H1 (cell line): ENCODE measurements around the gene PATJ. TPM values are rescaled to one million over a fixed set of nuclear protein-coding genes. Genes with fewer than 3 reads are reported as not detected.

Source experiments
- CTCF ChIA-PET: fragments of 300-600 bp; sonication (Branson Sonifier 250); formaldehyde crosslinking; loops from one replicate; lab custom pipeline; 2021; ENCODE audit not compliant: partially characterized antibody; lab: Charles Lee
- POLR2A ChIA-PET: fragments of 300-600 bp; sonication (Branson Sonifier 250); formaldehyde crosslinking; loops from one replicate; lab custom pipeline; 2021; ENCODE audit warnings: inconsistent platforms; ENCODE audit not compliant: partially characterized antibody; lab: Charles Lee
- DNase-seq, 2 experiments: peaks; one replicate each; pipeline versions ENCODE4 v3.0.0 to v3.0.0-alpha.2; 2010 to 2022; ENCODE audit warnings: low spot score in 2 of 2, low read depth in 1 of 2, mixed read lengths in 1 of 2
- FAIRE-seq: peaks from 2 replicates; lab custom pipeline; 2011; peaks lifted over from hg19 to GRCh38; lab: Jason Lieb, UNC
- H2AFZ ChIP-seq: 2 replicates; pipeline ENCODE4 v1.8.1; 2012; ENCODE audit warnings: low read length, inconsistent platforms
- H2AK5ac ChIP-seq: 2 replicates; pipeline ENCODE4 v1.6.1; 2013; ENCODE audit warnings: low read depth, low read length
- H2BK120ac ChIP-seq: replicated peaks from 2 replicates; pipeline ENCODE3; 2013; ENCODE audit warnings: low read depth, low read length, inconsistent platforms
- H2BK12ac ChIP-seq: 2 replicates; pipeline ENCODE4 v1.6.1; 2013; ENCODE audit warnings: low read depth, low read length
- H2BK15ac ChIP-seq: 2 replicates; pipeline ENCODE4 v1.6.1; 2013; ENCODE audit warnings: low read length
- H2BK20ac ChIP-seq: 2 replicates; pipeline ENCODE4 v1.6.1; 2013; ENCODE audit warnings: low read length
- H2BK5ac ChIP-seq: 2 replicates; pipeline ENCODE4 v1.6.1; 2013; ENCODE audit warnings: low read depth, low read length
- H3K14ac ChIP-seq: 2 replicates; pipeline ENCODE4 v1.6.1; 2013; ENCODE audit warnings: inconsistent platforms; ENCODE audit not compliant: insufficient read length
- H3K18ac ChIP-seq: 2 replicates; pipeline ENCODE4 v1.6.1; 2013; ENCODE audit warnings: low read length; ENCODE audit errors: extremely low read depth
- H3K23ac ChIP-seq: 2 replicates; pipeline ENCODE4 v1.6.1; 2013; ENCODE audit warnings: inconsistent platforms; ENCODE audit not compliant: insufficient read length
- H3K23me2 ChIP-seq: 2 replicates; pipeline ENCODE4 v1.6.1; 2013; ENCODE audit warnings: low read depth, low read length
- H3K27ac ChIP-seq: 2 replicates; pipeline ENCODE4 v1.6.1; 2011; ENCODE audit warnings: low read depth, low read length, inconsistent platforms
- H3K27me3 ChIP-seq, 4 experiments: replicated peaks in 1 of 4; 1 replicate in 1 of 4; 2 replicates in 3 of 4; pipeline versions ENCODE4 v1.6.1 to v1.8.1; 2011 to 2013; ENCODE audit warnings: low read length in 3 of 4, mild to moderate bottlenecking in 3 of 4, inconsistent platforms in 2 of 4, mixed read lengths in 2 of 4, moderate library complexity in 1 of 4; ENCODE audit not compliant: control insufficient read depth in 3 of 4, insufficient read depth in 3 of 4; ENCODE audit errors: extremely low read depth in 1 of 4
- H3K36me3 ChIP-seq, 4 experiments: 2 replicates each; pipeline versions ENCODE4 v1.6.1 to v1.8.1; 2011 to 2013; ENCODE audit warnings: mild to moderate bottlenecking in 4 of 4, low read length in 3 of 4, moderate library complexity in 2 of 4, control low read depth in 1 of 4, inconsistent platforms in 1 of 4; ENCODE audit not compliant: insufficient read depth in 4 of 4, control insufficient read depth in 2 of 4
- H3K4ac ChIP-seq: replicated peaks from 2 replicates; pipeline ENCODE3; 2013; ENCODE audit warnings: low read length, low read depth, mixed read lengths, inconsistent platforms; ENCODE audit not compliant: insufficient read length
- H3K4me1 ChIP-seq, 4 experiments: replicated peaks in 1 of 4; 1 replicate in 1 of 4; 2 replicates in 3 of 4; pipeline versions ENCODE4 v1.6.1 to v1.8.1; 2011 to 2013; ENCODE audit warnings: low read length in 3 of 4, inconsistent platforms in 2 of 4, mixed read lengths in 1 of 4; ENCODE audit not compliant: insufficient read depth in 4 of 4, control insufficient read depth in 3 of 4
- H3K4me2 ChIP-seq, 2 experiments: 2 replicates each; pipeline versions ENCODE4 v1.6.1 to v1.8.1; 2011 to 2013; ENCODE audit warnings: low read depth in 2 of 2, low read length in 2 of 2, control low read depth in 1 of 2, inconsistent platforms in 1 of 2, mild to moderate bottlenecking in 1 of 2; ENCODE audit not compliant: insufficient read depth in 1 of 2
- H3K4me3 ChIP-seq, 4 experiments: fragments of 200-600, 300-600 bp in 1 of 4; sonication (generic), shearing (Covaris generic), sonication (Bioruptor Twin) in 1 of 4; 2 replicates each; pipeline versions ENCODE4 v1.5.1 to v1.8.1; 2011 to 2016; ENCODE audit warnings: low read length in 4 of 4, low read depth in 3 of 4, control low read depth in 2 of 4, inconsistent platforms in 2 of 4, mild to moderate bottlenecking in 2 of 4, mixed read lengths in 1 of 4, moderate library complexity in 1 of 4; ENCODE audit not compliant: insufficient read depth in 2 of 4; ENCODE audit errors: extremely low read depth in 1 of 4
- H3K56ac ChIP-seq: replicated peaks from 2 replicates; pipeline ENCODE3; 2013; ENCODE audit warnings: low read depth, mild to moderate bottlenecking, mixed read lengths, low read length, inconsistent platforms; ENCODE audit not compliant: insufficient read length
- H3K79me1 ChIP-seq: 2 replicates; pipeline ENCODE4 v1.6.1; 2013; ENCODE audit warnings: low read depth, low read length, control low read depth
- H3K79me2 ChIP-seq, 2 experiments: 2 replicates each; pipeline versions ENCODE4 v1.6.1 to v1.8.1; 2012 to 2013; ENCODE audit warnings: low read length in 2 of 2, mild to moderate bottlenecking in 2 of 2, inconsistent platforms in 1 of 2; ENCODE audit not compliant: insufficient read depth in 2 of 2, control insufficient read depth in 1 of 2
- H3K9ac ChIP-seq, 4 experiments: replicated peaks in 1 of 4; 1 replicate in 1 of 4; 2 replicates in 3 of 4; pipeline versions ENCODE4 v1.6.1 to v1.8.1; 2011 to 2013; ENCODE audit warnings: low read depth in 3 of 4, low read length in 3 of 4, control low read depth in 2 of 4, mild to moderate bottlenecking in 2 of 4, moderate library complexity in 2 of 4, inconsistent platforms in 1 of 4; ENCODE audit errors: extremely low read depth in 1 of 4
- H3K9me3 ChIP-seq, 2 experiments: 2 replicates each; pipeline versions ENCODE4 v1.6.1 to v1.8.1; 2012 to 2013; ENCODE audit warnings: mild to moderate bottlenecking in 2 of 2, moderate library complexity in 2 of 2, control low read depth in 1 of 2, inconsistent platforms in 1 of 2, low read depth in 1 of 2, low read length in 1 of 2, mixed read lengths in 1 of 2; ENCODE audit not compliant: insufficient read depth in 2 of 2
- H4K20me1 ChIP-seq, 2 experiments: replicated peaks in 1 of 2; 2 replicates each; pipeline versions ENCODE3 to v1.8.1; 2011 to 2013; ENCODE audit warnings: inconsistent platforms in 2 of 2, low read length in 2 of 2, mild to moderate bottlenecking in 1 of 2; ENCODE audit not compliant: insufficient read depth in 2 of 2, control insufficient read depth in 1 of 2
- H4K5ac ChIP-seq: 2 replicates; pipeline ENCODE4 v1.6.1; 2013; ENCODE audit warnings: low read length, low read depth, mixed read lengths, inconsistent platforms; ENCODE audit not compliant: insufficient read length
- H4K8ac ChIP-seq: 2 replicates; pipeline ENCODE4 v1.8.0; 2013; ENCODE audit warnings: mild to moderate bottlenecking, moderate library complexity, low read length, inconsistent platforms; ENCODE audit not compliant: insufficient read depth; ENCODE audit errors: extremely low read depth
- H4K91ac ChIP-seq: replicated peaks from 2 replicates; pipeline ENCODE3; 2013; ENCODE audit warnings: low read length, mixed read lengths, inconsistent platforms; ENCODE audit not compliant: insufficient read length
- BCL11A ChIP-seq, 2 experiments: IDR thresholded peaks; one replicate each; pipeline ENCODE4 v1.6.1; 2011; ENCODE audit warnings: low read depth in 2 of 2, low read length in 2 of 2, mild to moderate bottlenecking in 2 of 2
- FOSL1 ChIP-seq: IDR thresholded peaks from 2 replicates; pipeline ENCODE4 v1.6.1; 2011; ENCODE audit warnings: mild to moderate bottlenecking, low read depth, low read length, moderate library complexity; ENCODE audit not compliant: insufficient read depth
- KDM1A ChIP-seq: fragments of 200-600, 300-600 bp; sonication (generic); IDR thresholded peaks from 2 replicates; pipeline ENCODE4 v1.7.1; 2016; ENCODE audit warnings: mild to moderate bottlenecking, low read length, borderline replicate concordance
- KDM5A ChIP-seq: fragments of 200-600 bp; IDR thresholded peaks from 2 replicates; pipeline ENCODE4 v1.7.1; 2012; ENCODE audit warnings: mild to moderate bottlenecking, low read length, inconsistent platforms, mixed read lengths
- WGBS, 2 experiments: shearing (Covaris generic) in 1 of 2; methylation state at CpG; one replicate each; pipeline versions ENCODE4 v1.1.6 to v1.1.7; 2013 to 2015; ENCODE audit warnings: low lambda C conversion rate in 2 of 2, mixed read lengths in 2 of 2, inconsistent platforms in 1 of 2, low coverage in 1 of 2, missing lambda C conversion rate in 1 of 2; ENCODE audit not compliant: insufficient replicate concordance in 2 of 2, insufficient coverage in 1 of 2, insufficient read length in 1 of 2; ENCODE audit errors: extremely low coverage in 1 of 2, missing lambda C conversion rate in 1 of 2; 5-methylcytosine and 5-hydroxymethylcytosine counted together
- polyA plus RNA-seq, 7 experiments: library from polyadenylated mRNA; depleted of rRNA in 3 of 7; stranded (reverse) in 5 of 7; unstranded in 2 of 7; fragments of >200 nt in 5 of 7; fragments of 200-250 nt in 2 of 7; gene quantifications; 1 replicate in 5 of 7; 2 replicates in 1 of 7; 4 replicates in 1 of 7; pipeline versions ENCODE4 v1.2.1 to v1.2.3, GENCODE V29; 2011 to 2013; ENCODE audit warnings: missing spikeins in 2 of 7, mixed read lengths in 2 of 7
- total RNA-seq: library from RNA; stranded (reverse); fragmentation: NEBNext Ultra II Directional; extraction: Animal tissue kit (Norgen Biotek cat#: 25700); gene quantifications from 2 replicates; pipeline ENCODE4 v1.2.1, GENCODE V29; 2021

The PATJ gene
- total and polyA plus RNA-seq, 2 of the 8 experiments (the other 6 are each of a cell fraction or from before 2014, with no cell fraction given) = 8.2 to 55.6 TPM

DNA sequence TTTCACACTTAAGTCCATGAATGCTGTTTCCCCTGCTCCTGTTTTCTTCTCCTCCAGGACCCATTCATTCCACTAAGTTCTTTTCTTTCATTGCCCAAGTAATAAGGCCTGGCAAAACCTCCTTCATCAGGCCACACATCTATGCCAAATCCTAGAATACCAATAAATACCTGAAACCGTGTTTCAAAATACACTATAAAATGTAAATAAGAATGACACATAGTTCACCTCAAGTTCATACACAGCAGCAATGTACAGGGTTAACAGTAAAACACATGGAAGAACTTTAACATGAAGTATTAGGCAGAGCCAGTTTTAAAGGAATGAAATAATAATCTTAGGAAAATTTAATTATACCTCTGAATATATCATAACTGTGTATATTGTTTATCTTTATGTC, 365.6 kb downstream of the PATJ start:
- no peaks in the 10 kb centered on the region for H3K27me3 ChIP-seq
- H2AFZ ChIP-seq = no peak overlapping the region
- FAIRE-seq (no peak), DNase-seq (no peak)
- no peaks in the 10 kb centered on the region for H3K36me3 ChIP-seq
- no peak overlapping the region for H3K23ac ChIP-seq
- no peak overlapping the region for H2BK120ac ChIP-seq
- ChIA-PET CTCF (interaction anchor here (1.1 to 1.2 kb wide), 2 partner anchors 29 to 36 kb away, joined by 4 to 5 read pairs; no protein-coding TSS in a partner anchor), POLR2A (no interaction called here)
- H4K91ac ChIP-seq = no peak overlapping the region
- no peak overlapping the region for H2BK5ac ChIP-seq
- no peak overlapping the region for H3K18ac ChIP-seq
- no peak overlapping the region for H4K8ac ChIP-seq
- H3K79me2 ChIP-seq = no peaks in the 10 kb centered on the region
- TF ChIP-seq FOSL1 (no peak), KDM1A (no peak), BCL11A (IDR thresholded peaks at IDR 0.05; ENCODE audit: low read depth in 2 of 2, low read length in 2 of 2) (no peak), KDM5A (no peak)
- H2BK12ac ChIP-seq = no peak overlapping the region
- no peak overlapping the region for H3K14ac ChIP-seq
- no peak overlapping the region for H4K5ac ChIP-seq
- H3K9ac ChIP-seq = no peak overlapping the region
- H3K4ac ChIP-seq = no peak overlapping the region
- no peak overlapping the region for H3K56ac ChIP-seq
- H3K23me2 ChIP-seq = no peaks in the 10 kb centered on the region
- H2BK15ac ChIP-seq = no peak overlapping the region
- H3K4me1 ChIP-seq = peaks cover 0 to 3% (median 1%) of the 10 kb centered on the region in 4 experiments; a peak in 3 of 7 replicates
- H3K79me1 ChIP-seq = no peaks in the 10 kb centered on the region
- no peaks in the 10 kb centered on the region for H4K20me1 ChIP-seq
- H3K27ac ChIP-seq = no peak overlapping the region
- H3K4me3 ChIP-seq = no peak overlapping the region
- no peak overlapping the region for H3K4me2 ChIP-seq
- 85% methylated on average over 1 of the region's 1 CpG; no CpG with 5 or more reads in 1 of the 2 experiments for WGBS, 2 experiments
- no peaks in the 10 kb centered on the region for H3K9me3 ChIP-seq
- H2AK5ac ChIP-seq = no peak overlapping the region
- H2BK20ac ChIP-seq = no peak overlapping the region
